Left kidney (tissue), 2 donors: ENCODE measurements around the gene GDI1. TPM values are rescaled to one million over a fixed set of nuclear protein-coding genes. Genes with fewer than 3 reads are reported as not detected.

Experiments
- DNase-seq: peaks from one replicate; pipeline ENCODE4 v3.0.0-alpha.2; 2013
- polyA plus RNA-seq: library from polyadenylated mRNA; unstranded; fragments of 120-200 nt; gene quantifications from one replicate; pipeline ENCODE4 v1.2.1, GENCODE V29; 2013; ENCODE audit not compliant: insufficient read length

The GDI1 gene
- polyA plus RNA-seq, 1 donor = 126 TPM

- no peak for DNase-seq
Measured at GRCh38 chrX:154434394-154435168, 2.4 kb upstream of the GDI1 start.

DNA sequence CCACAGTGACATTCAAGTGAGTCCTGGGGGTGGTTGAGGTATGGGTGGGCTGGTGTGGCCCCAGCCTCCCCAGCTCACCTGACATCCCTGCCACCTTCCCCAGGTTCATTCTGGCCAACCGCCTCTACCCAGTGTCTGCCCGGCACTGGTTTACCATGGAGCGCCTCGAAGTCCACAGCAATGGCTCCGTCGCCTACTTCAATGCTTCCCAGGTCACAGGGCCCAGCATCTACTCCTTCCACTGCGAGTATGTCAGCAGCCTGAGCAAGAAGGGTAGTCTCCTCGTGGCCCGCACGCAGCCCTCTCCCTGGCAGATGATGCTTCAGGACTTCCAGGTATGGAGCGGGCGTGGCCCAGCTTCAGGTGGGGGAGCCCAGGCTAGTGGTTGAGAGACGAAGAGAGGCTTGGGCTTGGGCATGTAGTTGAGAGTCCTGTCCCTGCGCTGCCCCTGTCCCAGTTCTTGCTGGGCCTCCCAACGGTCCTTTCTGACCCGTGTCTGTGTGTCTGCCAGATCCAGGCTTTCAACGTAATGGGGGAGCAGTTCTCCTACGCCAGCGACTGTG, 1.7 kb upstream of the GDI1 start:
- no peak for DNase-seq

DNA sequence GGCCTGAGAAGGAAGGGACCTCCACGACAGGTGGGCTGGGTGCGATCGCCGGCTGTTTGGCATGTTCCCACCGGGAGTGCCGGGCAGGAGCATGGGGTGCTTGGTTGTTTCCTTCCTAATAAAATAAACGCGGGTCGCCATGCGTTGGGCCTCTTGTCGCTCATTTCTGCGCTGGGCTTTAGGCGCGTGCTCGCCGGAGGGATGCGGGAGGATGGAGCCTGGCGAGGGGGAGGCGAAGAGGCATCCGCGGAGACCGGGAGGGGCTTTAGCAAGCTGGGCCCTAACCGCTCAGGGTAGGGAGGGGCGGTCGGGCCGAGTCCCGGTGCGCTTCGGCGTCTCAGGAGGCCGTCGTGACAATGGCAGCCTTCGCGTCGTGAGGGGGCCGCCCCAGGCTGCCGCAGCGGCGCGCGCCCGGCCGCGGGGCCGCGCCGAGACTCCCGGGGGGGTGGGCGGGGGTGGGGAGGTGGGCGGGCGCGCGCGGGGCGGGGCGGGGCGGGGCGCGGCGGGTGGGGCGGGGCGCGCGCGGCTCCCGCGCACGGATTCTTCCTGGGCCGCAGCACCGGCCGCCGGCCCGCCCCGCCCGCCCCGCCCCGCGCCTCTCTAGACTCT, 476 bp upstream of the GDI1 start:
- no peak for DNase-seq

- DNase-seq = no peak
Measured at GRCh38 chrX:154437971-154438893, 1.3 kb downstream of the GDI1 start.

GRCh38 chrX:154439841-154440240, 2.9 kb downstream of the GDI1 start:
- DNase-seq = no peak

DNA sequence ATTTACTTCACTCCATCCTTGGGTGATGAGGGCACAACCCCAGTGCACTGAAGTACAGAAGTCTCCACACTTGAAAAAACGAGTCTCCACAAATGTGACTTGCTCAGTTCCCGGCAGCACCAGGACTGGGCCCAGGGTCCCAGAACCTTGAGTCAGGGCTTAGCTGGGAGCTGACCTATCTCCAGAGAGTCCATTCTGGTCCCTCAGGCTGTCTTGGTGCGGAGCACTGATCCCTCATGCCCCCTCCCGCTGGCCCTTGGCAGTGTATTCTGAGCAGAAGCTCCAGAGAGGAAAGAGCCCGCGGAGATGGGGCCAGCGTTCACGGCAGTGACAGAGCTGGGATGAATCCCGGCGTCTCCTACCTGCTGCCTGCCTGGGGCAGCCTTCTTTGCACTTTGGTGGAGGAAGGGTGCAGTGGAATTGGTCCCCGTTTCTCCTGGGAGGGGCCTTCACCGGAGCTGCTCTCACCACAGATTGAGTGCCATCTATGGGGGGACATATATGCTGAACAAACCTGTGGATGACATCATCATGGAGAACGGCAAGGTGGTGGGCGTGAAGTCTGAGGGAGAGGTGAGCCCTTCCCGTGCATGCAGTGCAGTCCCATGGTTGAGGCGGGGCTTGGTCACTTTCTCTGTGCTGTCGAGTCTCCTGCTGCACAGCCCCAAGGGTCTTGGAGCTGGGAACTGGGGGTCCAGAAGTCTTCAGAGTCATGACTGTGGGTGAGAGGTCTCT, 3.8 kb downstream of the GDI1 start:
- no peak for DNase-seq

GRCh38 chrX:154441564-154441963, 4.6 kb downstream of the GDI1 start:
- no peak for DNase-seq

GRCh38 chrX:154441984-154442707, 5.2 kb downstream of the GDI1 start:
- DNase-seq = no peak

- DNase-seq = no peak
Measured at GRCh38 chrX:154443479-154443910, 6.5 kb downstream of the GDI1 start.

DNA sequence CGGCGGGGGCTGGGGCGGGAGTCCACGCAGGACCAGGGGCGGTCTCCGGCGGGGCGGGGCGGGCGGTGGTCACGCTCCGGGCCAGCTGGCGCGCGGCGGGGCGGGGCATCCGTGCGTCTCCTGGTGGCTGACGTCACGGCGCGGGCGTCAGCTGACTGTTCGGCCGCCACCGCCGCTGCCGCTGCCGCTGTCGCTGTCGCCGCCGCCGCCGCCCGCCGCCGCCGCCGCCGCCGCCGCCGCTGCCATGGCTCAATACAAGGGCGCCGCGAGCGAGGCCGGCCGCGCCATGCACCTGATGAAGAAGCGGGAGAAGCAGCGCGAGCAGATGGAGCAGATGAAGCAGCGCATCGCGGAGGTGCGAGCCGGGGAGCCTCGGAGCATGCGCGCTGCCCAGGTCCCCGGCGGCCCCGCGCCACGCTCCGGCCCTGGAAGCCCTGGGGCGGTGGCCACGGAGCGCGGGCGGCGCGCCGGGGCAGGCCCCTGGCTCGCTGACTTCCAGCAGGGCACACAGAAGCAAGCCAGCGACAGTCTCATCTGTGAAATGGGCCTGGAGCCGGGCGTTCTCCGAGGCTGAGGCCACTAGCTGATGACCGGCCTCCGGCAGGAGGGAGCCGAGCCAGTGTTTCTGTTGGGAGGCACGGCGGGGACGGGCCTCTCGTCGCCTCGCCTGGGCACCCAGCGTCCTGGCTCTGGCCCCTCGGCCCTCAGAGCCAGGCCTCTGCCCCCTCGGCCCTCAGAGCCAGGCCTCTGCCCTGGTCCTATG, 7.2 kb downstream of the GDI1 start, which contains the start of gene FAM50A:
Gene FAM50A (plus strand): TSS at position 150 of the 763 bp plus-strand sequence. CDS start 95 bp downstream, at position 245.
- DNase-seq = no peak

GRCh38 chrX:154444755-154445246, 7.8 kb downstream of the GDI1 start:
- no peak for DNase-seq

DNA sequence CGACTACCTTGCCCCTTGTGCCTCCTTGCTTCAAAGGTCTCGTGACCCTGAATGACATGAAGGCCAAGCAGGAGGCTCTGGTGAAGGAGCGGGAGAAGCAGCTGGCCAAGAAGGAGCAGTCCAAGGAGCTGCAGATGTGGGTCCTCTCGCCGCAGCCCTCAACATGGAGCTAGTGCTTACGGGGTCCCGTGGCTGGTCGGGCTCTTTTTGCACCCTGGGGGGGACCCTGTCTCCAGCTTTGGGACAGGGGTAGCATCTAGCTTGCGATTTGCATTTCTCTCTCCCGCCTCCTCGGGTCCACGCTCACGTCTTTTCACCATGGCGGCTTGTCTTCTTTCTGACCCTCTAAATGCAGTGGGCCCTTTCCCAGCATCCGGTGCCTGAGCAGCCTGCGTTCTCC, 8.8 kb downstream of the GDI1 start:
- DNase-seq = no peak

GRCh38 chrX:154446430-154446829, 9.5 kb downstream of the GDI1 start:
- DNase-seq = no peak

GRCh38 chrX:154448484-154448883, 11.5 kb downstream of the GDI1 start:
- no peak for DNase-seq

GRCh38 chrX:154449618-154450017, 12.7 kb downstream of the GDI1 start:
- DNase-seq = no peak

- no peak for DNase-seq
Measured at GRCh38 chrX:154450312-154450711, 13.4 kb downstream of the GDI1 start.

GRCh38 chrX:154452823-154453222, 15.9 kb downstream of the GDI1 start:
- no peak for DNase-seq

DNA sequence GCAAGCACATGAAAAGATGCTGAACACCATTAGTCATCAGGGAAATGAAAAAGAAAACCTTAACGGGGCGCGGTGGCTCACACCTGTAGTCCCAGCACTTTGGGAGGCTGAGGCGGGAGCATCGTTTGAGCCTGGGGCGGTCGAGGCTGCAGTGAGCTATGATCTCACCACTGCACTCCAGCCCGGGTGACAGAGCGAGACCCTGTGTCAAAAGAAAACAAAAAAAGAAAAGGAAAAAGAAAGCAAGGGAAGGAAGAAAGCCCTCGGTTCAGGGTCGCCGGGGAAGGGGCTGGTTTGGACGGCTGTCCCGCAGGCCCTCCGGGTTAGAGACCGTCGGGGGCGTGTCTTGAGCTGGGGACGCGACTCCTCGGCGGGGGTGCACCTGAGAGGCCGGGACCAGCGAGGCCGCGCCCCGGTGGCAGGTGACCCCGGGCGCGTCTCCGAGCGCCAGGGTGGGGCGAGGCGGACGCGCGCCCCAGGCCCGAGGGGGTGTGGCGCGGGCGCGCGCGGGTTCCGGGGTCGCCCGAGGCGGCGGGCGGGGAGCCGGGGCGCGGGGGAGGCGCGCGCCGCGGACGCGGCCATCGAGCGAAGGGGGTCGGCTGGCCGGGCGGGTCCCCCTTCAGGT, 20.6 kb downstream of the GDI1 start:
- no peak for DNase-seq
